Measurements from ENCODE around the gene C1orf35. TPM values are rescaled to one million over a fixed set of nuclear protein-coding genes. Genes with fewer than 3 reads are reported as not detected.
A peak's percentile ranks its signal among the peaks of the same experiment; 100 is the strongest.

The C1orf35 gene
- total RNA-seq, 2 experiments from 2014 or later, result 24.1 to 27.0 TPM

DNA sequence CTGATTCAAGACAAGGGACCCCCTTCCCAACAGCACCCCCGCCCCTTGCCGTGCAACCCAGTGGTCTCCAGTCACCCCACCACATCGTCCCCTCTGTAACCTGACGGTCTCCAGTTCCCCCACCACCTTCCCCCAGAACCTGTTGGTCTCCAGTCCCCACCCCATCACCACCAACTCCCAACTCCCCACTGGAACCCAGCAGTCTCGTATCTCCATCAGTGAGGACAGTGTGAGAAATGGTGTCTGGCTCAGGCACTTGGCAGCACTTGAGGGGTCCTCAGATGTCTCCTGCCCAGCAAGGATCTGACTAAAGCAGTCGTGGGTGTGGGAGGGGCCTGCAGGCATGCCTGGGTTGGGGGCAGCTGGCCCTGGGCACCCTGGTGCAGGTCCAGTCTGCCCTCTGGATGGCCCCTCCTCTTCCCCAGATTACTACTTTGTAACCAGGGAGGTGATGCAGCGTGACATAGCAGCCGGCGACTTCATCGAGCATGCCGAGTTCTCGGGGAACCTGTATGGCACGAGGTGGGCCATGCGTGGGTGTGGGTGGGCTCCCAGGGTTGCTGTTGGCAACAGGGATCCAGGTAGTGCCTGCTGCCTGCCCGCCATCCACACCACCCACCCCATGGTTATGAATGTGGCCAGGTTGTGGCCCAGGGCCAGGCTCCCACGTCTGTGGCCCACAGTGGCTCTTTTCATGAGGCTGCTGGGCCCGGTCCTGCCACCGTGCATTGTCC is 43.5 kb upstream of the C1orf35 start:
- Mint-ChIP-seq H3K36me3 (peaks cover 15% of the 10 kb centered on the region), H3K4me1 (peaks cover 30% of the 10 kb centered on the region), H3K27ac (no peak overlapping the region), H3K27me3 (no peaks in the 10 kb centered on the region), H3K4me3 (no peak overlapping the region), H3K9me3 (ENCODE audit: low read depth) (no peaks in the 10 kb centered on the region)
- ATAC-seq, result no peak
- CTCF ChIA-PET, result no interaction called here
- no peak for DNase-seq

- Mint-ChIP-seq H3K27me3 (no peaks in the 10 kb centered on the region), H3K36me3 (peaks cover 21% of the 10 kb centered on the region), H3K4me1 (peaks cover 30% of the 10 kb centered on the region), H3K9me3 (ENCODE audit: low read depth) (no peaks in the 10 kb centered on the region), H3K27ac (no peak overlapping the region), H3K4me3 (no peak overlapping the region)
- CTCF ChIA-PET, result interaction anchor here (3.5 kb wide), 1 partner anchor 20 kb away, joined by 27 read pairs; the partner anchor contains the start of gene IBA57
- ATAC-seq, result no peak
- DNase-seq, result no peak
These were observed 42.6 kb upstream of the C1orf35 start for GRCh38 chr1:228145463-228146416.

DNA sequence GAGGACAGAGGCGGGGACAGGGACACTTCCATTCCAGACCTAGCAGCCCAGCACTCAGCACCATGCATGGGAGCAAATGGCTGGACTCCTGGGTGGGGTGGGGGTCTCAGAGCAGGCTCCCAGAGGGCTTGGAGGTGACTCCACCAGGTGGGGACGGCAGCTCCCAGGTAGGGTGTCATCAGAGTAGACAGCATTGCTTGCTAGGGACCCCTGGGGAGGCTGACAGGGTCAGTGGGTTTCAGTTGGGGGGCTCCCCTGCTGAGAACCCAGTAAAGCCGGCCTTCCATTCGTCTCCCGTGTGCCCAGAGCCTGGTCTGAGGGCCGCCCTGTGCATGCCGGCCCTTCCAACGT is 41.8 kb upstream of the C1orf35 start:
- peaks cover 21% of the 10 kb centered on the region for H3K36me3 Mint-ChIP-seq
- ATAC-seq, result no peak
- no peaks in the 10 kb centered on the region for H3K27me3 Mint-ChIP-seq
- CTCF ChIA-PET, result interaction anchor here (3.5 kb wide), 1 partner anchor 21 kb away, joined by 27 read pairs; the partner anchor contains the start of gene IBA57
- H3K9me3 Mint-ChIP-seq (ENCODE audit: low read depth), result no peaks in the 10 kb centered on the region
- no peak overlapping the region for H3K4me3 Mint-ChIP-seq
- no peak overlapping the region for H3K27ac Mint-ChIP-seq
- DNase-seq, result no peak
- peaks cover 30% of the 10 kb centered on the region for H3K4me1 Mint-ChIP-seq

GRCh38 chr1:228144193-228144992 is 41.3 kb upstream of the C1orf35 start:
- Mint-ChIP-seq H3K4me1 (peaks cover 33% of the 10 kb centered on the region), H3K4me3 (no peak overlapping the region), H3K36me3 (peaks cover 21% of the 10 kb centered on the region), H3K9me3 (ENCODE audit: low read depth) (no peaks in the 10 kb centered on the region), H3K27ac (no peak overlapping the region), H3K27me3 (no peaks in the 10 kb centered on the region)
- DNase-seq (no peak), ATAC-seq (no peak)
- CTCF ChIA-PET, result interaction anchor here (3.5 kb wide), 1 partner anchor 21 kb away, joined by 27 read pairs; the partner anchor contains the start of gene IBA57

DNA sequence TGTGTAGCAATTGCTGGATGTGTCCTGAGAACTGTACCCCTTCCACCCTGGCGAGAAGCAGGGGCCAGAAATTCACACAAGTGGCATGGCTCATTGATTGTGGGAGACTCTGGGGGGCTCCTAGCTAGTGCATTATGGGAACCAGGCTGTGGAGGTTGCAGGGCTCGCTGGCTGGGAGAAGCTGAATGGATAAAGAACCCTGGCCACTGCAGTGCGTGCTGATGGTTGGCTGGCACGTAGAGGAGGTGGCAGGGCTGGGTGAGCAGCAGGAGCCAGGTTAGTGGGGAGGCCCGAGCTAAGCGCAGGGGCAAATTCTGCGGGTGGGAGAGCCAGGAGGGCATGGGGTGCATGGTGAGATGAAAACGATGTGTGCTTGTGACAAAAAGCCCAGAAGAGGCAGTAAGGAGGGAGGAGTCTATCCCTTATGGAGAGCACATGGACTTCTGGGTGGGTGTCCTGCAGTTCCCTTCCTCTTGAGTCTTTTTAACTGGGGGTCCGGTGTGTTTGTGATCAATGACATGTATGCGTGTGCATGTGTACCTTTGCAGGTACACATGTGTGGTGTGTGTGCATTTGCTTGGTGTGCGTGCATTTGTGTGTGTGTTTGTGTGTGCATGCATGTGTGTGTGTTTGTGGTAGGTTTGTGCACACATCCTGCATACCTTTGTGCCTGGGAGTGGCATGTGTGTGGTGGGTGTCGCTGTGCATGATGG is 40.5 kb upstream of the C1orf35 start:
- Mint-ChIP-seq H3K4me1 (peaks cover 34% of the 10 kb centered on the region), H3K4me3 (peak overlapping the region; percentile 98)
- DNase-seq, result no peak

DNA sequence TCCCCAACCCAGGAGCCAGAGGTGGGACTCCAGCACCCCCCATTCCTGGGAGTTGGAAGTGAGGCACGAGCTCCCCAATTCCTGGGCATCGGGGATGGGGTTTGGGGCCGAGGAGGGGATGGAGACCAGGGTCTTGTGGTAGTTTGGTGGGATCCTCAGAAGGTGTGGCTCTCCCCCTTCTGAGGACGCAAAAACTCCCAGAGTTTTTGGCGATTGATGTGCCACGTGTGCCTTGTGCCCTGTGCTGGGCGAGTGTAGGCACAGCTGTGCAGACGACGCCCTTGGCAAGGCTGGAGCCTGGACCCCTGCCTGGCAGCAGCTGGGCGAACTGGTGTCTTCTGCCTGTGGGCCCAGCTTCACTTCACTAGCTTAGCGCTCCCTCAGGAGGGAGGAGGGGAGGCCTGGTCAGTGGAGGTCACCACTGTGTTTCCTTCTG is 39.6 kb upstream of the C1orf35 start:
- Mint-ChIP-seq H3K27me3 (no peaks in the 10 kb centered on the region), H3K9me3 (ENCODE audit: low read depth) (no peaks in the 10 kb centered on the region), H3K36me3 (peaks cover 21% of the 10 kb centered on the region), H3K4me3 (peak overlapping the region; percentile 98), H3K4me1 (peaks cover 34% of the 10 kb centered on the region), H3K27ac (peak overlapping the region; percentile 99)
- CTCF ChIA-PET, result interaction anchor here (1.2 to 3.5 kb wide), 3 partner anchors 11 to 58 kb away, joined by 3 to 27 read pairs (median 3); partner anchors contain the start of gene IBA57
- DNase-seq (no peak), ATAC-seq (no peak)

More for the DNA sequence above, 40.5 kb upstream of the C1orf35 start:
- Mint-ChIP-seq H3K9me3 (ENCODE audit: low read depth) (no peaks in the 10 kb centered on the region), H3K36me3 (peaks cover 21% of the 10 kb centered on the region), H3K27ac (peak overlapping the region; percentile 14), H3K27me3 (no peaks in the 10 kb centered on the region)
- CTCF ChIA-PET, result interaction anchor here (1.2 to 3.5 kb wide), 2 partner anchors 22 to 59 kb away, joined by 3 to 27 read pairs; partner anchors contain the start of gene IBA57
- ATAC-seq, result no peak

DNA sequence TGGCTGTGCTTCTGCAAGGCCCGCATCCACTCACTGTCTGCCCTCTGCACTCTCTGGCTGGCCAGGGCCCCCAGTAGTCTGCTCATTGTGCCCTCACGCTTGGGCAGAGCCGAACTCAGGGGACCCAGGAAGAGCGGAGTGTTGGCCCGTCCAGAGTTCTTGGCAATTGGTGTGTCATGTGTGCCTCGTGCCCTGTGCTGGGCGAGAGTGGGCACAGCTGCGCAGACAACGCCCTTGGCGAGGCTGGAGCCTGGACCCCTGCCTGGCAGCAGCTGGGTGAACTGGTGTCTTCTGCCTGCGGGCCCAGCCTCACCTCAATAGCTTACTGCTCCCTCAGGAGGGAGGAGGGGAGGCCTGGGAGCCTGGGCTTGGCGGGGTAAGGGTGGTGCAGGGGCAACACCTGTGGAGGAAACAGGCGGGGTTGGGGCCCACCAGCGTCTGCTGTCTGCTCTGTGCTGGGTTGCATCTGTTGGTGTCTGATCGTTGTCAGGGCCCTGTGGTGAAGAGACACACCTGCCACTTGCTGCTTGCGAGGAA is 39.1 kb upstream of the C1orf35 start:
- Mint-ChIP-seq H3K27me3 (no peaks in the 10 kb centered on the region), H3K4me1 (peaks cover 39% of the 10 kb centered on the region), H3K36me3 (peaks cover 21% of the 10 kb centered on the region), H3K9me3 (ENCODE audit: low read depth) (no peaks in the 10 kb centered on the region), H3K27ac (peak overlapping the region; percentile 99), H3K4me3 (peak overlapping the region; percentile 98)
- DNase-seq (peak; percentile 41), ATAC-seq (no peak)
- CTCF ChIA-PET, result interaction anchor here (0.8 to 3.5 kb wide), 3 partner anchors 11 to 143 kb away, joined by 3 to 27 read pairs (median 3); partner anchors contain the start of gene IBA57

DNA sequence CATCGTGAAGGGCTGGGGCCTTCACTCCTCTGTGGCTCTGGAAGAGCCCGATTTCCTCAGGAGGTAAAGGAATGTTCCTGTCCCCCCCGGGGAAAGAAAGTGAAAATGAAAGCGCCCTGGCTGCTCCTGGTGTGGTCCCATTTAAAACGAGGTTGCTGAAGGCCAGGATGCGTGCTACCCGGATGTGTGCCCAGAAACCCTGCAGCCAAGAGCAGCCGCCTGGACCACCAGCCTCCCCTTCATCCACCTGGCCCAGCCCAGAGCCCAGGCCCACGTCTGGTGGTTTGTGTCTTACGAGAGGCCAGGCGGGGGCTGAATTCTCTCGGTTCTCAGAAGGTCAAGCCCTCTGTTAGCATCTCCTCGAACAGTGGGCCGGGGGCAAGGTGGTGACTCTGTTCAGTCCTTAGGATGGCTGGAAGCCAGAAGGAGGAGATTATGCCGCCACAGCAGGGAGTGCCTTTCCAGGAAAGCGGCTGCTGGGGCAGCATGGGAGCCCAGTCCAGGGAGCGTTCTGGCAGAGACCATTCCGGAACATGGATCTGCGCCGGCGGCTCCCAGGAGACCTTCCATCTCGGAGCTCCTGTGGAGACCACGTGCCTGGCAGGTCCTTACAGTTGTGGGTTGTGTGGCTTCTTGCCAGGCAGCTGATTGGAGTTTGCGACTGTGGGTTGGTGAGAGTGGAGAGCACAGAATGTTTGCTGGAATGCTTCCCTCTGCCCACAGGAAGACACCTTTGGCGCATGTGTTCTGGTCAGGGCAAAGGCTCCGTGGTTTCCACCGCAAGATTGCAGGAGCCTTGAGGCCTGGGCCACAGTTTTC is 38.3 kb upstream of the C1orf35 start:
- Mint-ChIP-seq H3K27me3 (no peaks in the 10 kb centered on the region), H3K9me3 (ENCODE audit: low read depth) (no peaks in the 10 kb centered on the region), H3K4me3 (peak overlapping the region; percentile 98), H3K4me1 (peaks cover 47% of the 10 kb centered on the region), H3K36me3 (peaks cover 21% of the 10 kb centered on the region), H3K27ac (peak overlapping the region; percentile 99)
- DNase-seq (peak; percentile 70), ATAC-seq (no peak)
- CTCF ChIA-PET, result interaction anchor here (0.8 to 5.1 kb wide), 6 partner anchors 10 to 142 kb away, joined by 3 to 57 read pairs (median 4); partner anchors contain the start of gene IBA57

GRCh38 chr1:228140724-228141225 is 37.6 kb upstream of the C1orf35 start:
- DNase-seq (peak; percentile 59), ATAC-seq (no peak)
- H3K4me1 Mint-ChIP-seq, result peaks cover 48% of the 10 kb centered on the region
- H3K9me3 Mint-ChIP-seq (ENCODE audit: low read depth), result no peaks in the 10 kb centered on the region
- CTCF ChIA-PET, result interaction anchor here (0.7 to 5.1 kb wide), 6 partner anchors 10 to 325 kb away, joined by 3 to 57 read pairs (median 4); partner anchors contain the start of gene IBA57
- no peaks in the 10 kb centered on the region for H3K27me3 Mint-ChIP-seq
- peak overlapping the region; percentile 99 for H3K27ac Mint-ChIP-seq
- H3K36me3 Mint-ChIP-seq, result peaks cover 21% of the 10 kb centered on the region
- peak overlapping the region; percentile 98 for H3K4me3 Mint-ChIP-seq

DNA sequence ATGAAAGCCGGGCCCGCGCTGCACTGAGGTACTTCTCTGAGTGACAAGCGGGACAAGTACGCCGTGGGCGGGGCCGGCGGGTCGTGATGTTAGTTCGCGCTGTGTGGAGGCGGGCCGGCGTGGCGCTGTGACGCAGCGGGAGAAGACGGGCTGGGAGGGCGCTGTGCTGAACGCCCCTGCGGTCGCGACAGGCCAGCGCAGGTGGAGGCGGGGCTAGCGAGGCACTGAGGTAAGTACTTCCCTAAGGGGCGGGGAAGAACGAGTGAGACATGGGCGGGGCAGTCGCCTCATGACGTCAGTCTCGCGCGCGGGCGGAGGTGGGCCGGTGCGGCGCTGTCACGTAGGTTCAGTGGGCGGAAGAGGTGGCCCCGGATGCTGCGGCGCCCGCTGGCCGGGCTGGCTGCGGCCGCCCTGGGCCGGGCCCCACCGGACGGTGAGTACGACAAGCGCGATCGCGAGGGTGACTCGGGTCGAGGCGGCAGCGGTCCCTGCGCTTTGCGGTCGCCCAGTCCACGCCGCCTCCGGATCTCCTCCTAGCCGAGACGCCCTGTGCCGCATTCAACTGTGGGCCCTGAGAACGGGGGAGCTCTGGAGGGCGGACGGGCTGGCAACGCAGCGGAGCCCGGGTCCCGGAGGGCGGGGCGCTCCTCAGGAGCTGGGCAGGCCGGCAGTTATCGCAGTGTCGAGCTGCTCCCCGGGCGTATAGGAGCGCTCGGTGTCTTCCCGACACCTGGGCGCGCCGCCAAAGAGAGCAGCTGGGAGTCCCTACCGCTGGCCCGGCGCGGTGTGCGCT is 37.0 kb upstream of the C1orf35 start, which contains the start of gene GUK1:
Gene GUK1, plus strand, starts transcription at position 349 of the 793 bp plus-strand sequence. Its CDS starts 24 bp downstream, at position 373.
- peak; percentile 89 for ATAC-seq
- peaks cover 48% of the 10 kb centered on the region for H3K4me1 Mint-ChIP-seq
- peak; percentile 100 for DNase-seq

More for the DNA sequence above, 37.0 kb upstream of the C1orf35 start, which contains the start of gene GUK1:
- Mint-ChIP-seq H3K36me3 (peaks cover 21% of the 10 kb centered on the region), H3K27ac (peak within 1 kb of the TSS; percentile 99), H3K9me3 (ENCODE audit: low read depth) (no peaks in the 10 kb centered on the region), H3K4me3 (peak within 1 kb of the TSS; percentile 98), H3K27me3 (peaks cover 5% of the 10 kb centered on the region)
- CTCF ChIA-PET, result interaction anchor here (0.7 to 5.1 kb wide), 7 partner anchors 10 to 326 kb away, joined by 3 to 57 read pairs (median 4); partner anchors contain the start of gene IBA57
